Stimulated activated CD4-positive, alpha-beta T cell treated with anti-CD3 and anti-CD28 coated beads, Interleukin-4, amount 100 ng/mL, for 1 hour (primary cell): ENCODE results near the gene GRID2.

ENCODE experiments used
- DNase-seq: peaks from one replicate; pipeline ENCODE4 v3.0.0-alpha.2; 2020

GRID2 gene

GRCh38 chr4:92988301-92988700 is 684.5 kb downstream of the GRID2 start:
- no peak for DNase-seq

- DNase-seq, result no peak
Observed at GRCh38 chr4:92992758-92993157, 689.0 kb downstream of the GRID2 start.

- no peak for DNase-seq
Observed at GRCh38 chr4:92994727-92995126, 691.0 kb downstream of the GRID2 start.

- DNase-seq, result no peak
Observed at GRCh38 chr4:92996533-92996932, 692.8 kb downstream of the GRID2 start.

- no peak for DNase-seq
Observed at GRCh38 chr4:93000910-93001309, 697.1 kb downstream of the GRID2 start.

- no peak for DNase-seq
Observed at GRCh38 chr4:93002240-93002639, 698.5 kb downstream of the GRID2 start.

- no peak for DNase-seq
Observed at GRCh38 chr4:93016350-93016749, 712.6 kb downstream of the GRID2 start.

- no peak for DNase-seq
Observed at GRCh38 chr4:93018243-93018642, 714.5 kb downstream of the GRID2 start.

- DNase-seq, result no peak
Observed at GRCh38 chr4:93018806-93019205, 715.0 kb downstream of the GRID2 start.

GRCh38 chr4:93029769-93030168 is 726.0 kb downstream of the GRID2 start:
- no peak for DNase-seq

- DNase-seq, result no peak
Observed at GRCh38 chr4:93030670-93031069, 726.9 kb downstream of the GRID2 start.

GRCh38 chr4:93031431-93032098 is 727.8 kb downstream of the GRID2 start:
- no peak for DNase-seq

- no peak for DNase-seq
Observed at GRCh38 chr4:93042746-93043145, 739.0 kb downstream of the GRID2 start.

GRCh38 chr4:93053140-93053539 is 749.4 kb downstream of the GRID2 start:
- DNase-seq, result no peak

- DNase-seq, result no peak
Observed at GRCh38 chr4:93061826-93062225, 758.1 kb downstream of the GRID2 start.

GRCh38 chr4:93063325-93063724 is 759.6 kb downstream of the GRID2 start:
- no peak for DNase-seq

GRCh38 chr4:93065790-93066189 is 762.0 kb downstream of the GRID2 start:
- DNase-seq, result no peak

- no peak for DNase-seq
Observed at GRCh38 chr4:93066749-93067148, 763.0 kb downstream of the GRID2 start.

GRCh38 chr4:93072292-93072691 is 768.5 kb downstream of the GRID2 start:
- no peak for DNase-seq

GRCh38 chr4:93080316-93080715 is 776.5 kb downstream of the GRID2 start:
- no peak for DNase-seq

- DNase-seq, result no peak
Observed at GRCh38 chr4:93084599-93085305, 781.0 kb downstream of the GRID2 start.

- no peak for DNase-seq
Observed at GRCh38 chr4:93086356-93086755, 782.6 kb downstream of the GRID2 start.

- no peak for DNase-seq
Observed at GRCh38 chr4:93092765-93093164, 789.0 kb downstream of the GRID2 start.

GRCh38 chr4:93103042-93103441 is 799.3 kb downstream of the GRID2 start:
- no peak for DNase-seq

GRCh38 chr4:93116624-93117023 is 812.9 kb downstream of the GRID2 start:
- no peak for DNase-seq
